Calu3 (cell line): Measurements from ENCODE around the gene UFD1. TPM values are rescaled to one million over a fixed set of nuclear protein-coding genes. Genes with fewer than 3 reads are reported as not detected.

ENCODE experiments used
- BruUV-seq: library from RNA; stranded (reverse); fragments of 400-500 nt; replicated peaks from 2 replicates; lab custom pipeline; 2021; lab: Mats Ljungman, UMichigan
- CTCF ChIA-PET: fragments of 300-600 bp; sonication (Branson Sonifier 250); formaldehyde crosslinking; loops from one replicate; lab custom pipeline; 2022; ENCODE audit warnings: antibody characterized with exemption; lab: Charles Lee
- DNase-seq: peaks from one replicate; pipeline ENCODE4 v3.0.0; 2022
- H3K27ac Mint-ChIP-seq: one replicate; pipeline ENCODE4 v1.8.0; 2022; ENCODE audit warnings: mixed read lengths; ENCODE audit not compliant: unreplicated experiment
- H3K27me3 Mint-ChIP-seq: one replicate; pipeline ENCODE4 v1.8.0; 2022; ENCODE audit warnings: mixed read lengths; ENCODE audit not compliant: unreplicated experiment
- H3K36me3 Mint-ChIP-seq: one replicate; pipeline ENCODE4 v1.8.0; 2022; ENCODE audit warnings: mild to moderate bottlenecking, moderate library complexity, mixed read lengths; ENCODE audit not compliant: insufficient read depth, unreplicated experiment
- H3K4me1 Mint-ChIP-seq: one replicate; pipeline ENCODE4 v1.8.0; 2022; ENCODE audit warnings: mild to moderate bottlenecking, low read depth, mixed read lengths; ENCODE audit not compliant: unreplicated experiment
- H3K4me3 Mint-ChIP-seq: one replicate; pipeline ENCODE4 v1.8.0; 2022; ENCODE audit warnings: mild to moderate bottlenecking, low read depth, moderate library complexity, mixed read lengths; ENCODE audit not compliant: unreplicated experiment
- H3K9me3 Mint-ChIP-seq: one replicate; pipeline ENCODE4 v1.8.0; 2022; ENCODE audit warnings: low read depth, mixed read lengths; ENCODE audit not compliant: unreplicated experiment
- CTCF ChIP-seq: fragments of 200-600 bp; IDR thresholded peaks from one replicate; pipeline ENCODE4 v1.8.0; 2022; ENCODE audit warnings: antibody characterized with exemption; ENCODE audit not compliant: unreplicated experiment
- intact Hi-C: fragments of 100-400 bp; cut with micrococcal nuclease; formaldehyde crosslinking; loops from one replicate; pipeline ENCODE4 v1.10.0; 2022; ENCODE audit not compliant: unreplicated experiment
- total RNA-seq: library from RNA; stranded (reverse); gene quantifications from 2 replicates; pipeline ENCODE4 v1.2.3, GENCODE V29; 2022

UFD1 gene
- total RNA-seq, 1 experiment from 2014 or later = 95.7 TPM

GRCh38 chr22:19471572-19471971, 7.4 kb downstream of the UFD1 start:
- Mint-ChIP-seq H3K27me3 (no peaks in the 10 kb centered on the region), H3K4me3 (no peak overlapping the region), H3K27ac (no peak overlapping the region), H3K9me3 (no peaks in the 10 kb centered on the region), H3K36me3 (peaks cover 46% of the 10 kb centered on the region), H3K4me1 (peaks cover 7% of the 10 kb centered on the region)
- intact Hi-C loops = no loop called here
- no peak for TF ChIP-seq CTCF
- BruUV-seq = no TSS peak
- CTCF ChIA-PET = no interaction called here
- no peak for DNase-seq

GRCh38 chr22:19470010-19470409, 9.0 kb downstream of the UFD1 start:
- CTCF ChIA-PET = no interaction called here
- H3K36me3 Mint-ChIP-seq = peaks cover 52% of the 10 kb centered on the region
- no TSS peak for BruUV-seq

GRCh38 chr22:19469421-19469820, 9.6 kb downstream of the UFD1 start:
- H3K9me3 Mint-ChIP-seq = no peaks in the 10 kb centered on the region
- intact Hi-C loops = no loop called here
- BruUV-seq = no TSS peak
- H3K27me3 Mint-ChIP-seq = no peaks in the 10 kb centered on the region
- H3K36me3 Mint-ChIP-seq = peaks cover 55% of the 10 kb centered on the region
- no peak overlapping the region for H3K27ac Mint-ChIP-seq
- DNase-seq = no peak
- no peaks in the 10 kb centered on the region for H3K4me1 Mint-ChIP-seq
- no peak for TF ChIP-seq CTCF
- H3K4me3 Mint-ChIP-seq = no peak overlapping the region
- CTCF ChIA-PET = no interaction called here

More at GRCh38 chr22:19470010-19470409, 9.0 kb downstream of the UFD1 start:
- no peaks in the 10 kb centered on the region for H3K9me3 Mint-ChIP-seq
- intact Hi-C loops = no loop called here
- no peak overlapping the region for H3K27ac Mint-ChIP-seq
- H3K27me3 Mint-ChIP-seq = no peaks in the 10 kb centered on the region
- H3K4me3 Mint-ChIP-seq = no peak overlapping the region
- no peaks in the 10 kb centered on the region for H3K4me1 Mint-ChIP-seq
- TF ChIP-seq CTCF = no peak
- DNase-seq = no peak

- CTCF ChIA-PET = no interaction called here
- no peak for DNase-seq
- Mint-ChIP-seq H3K36me3 (peaks cover 50% of the 10 kb centered on the region), H3K4me1 (no peaks in the 10 kb centered on the region), H3K4me3 (no peak overlapping the region), H3K27ac (no peak overlapping the region), H3K27me3 (no peaks in the 10 kb centered on the region), H3K9me3 (no peaks in the 10 kb centered on the region)
- intact Hi-C loops = no loop called here
- BruUV-seq = no TSS peak
- no peak for TF ChIP-seq CTCF
These were observed 11.1 kb downstream of the UFD1 start for GRCh38 chr22:19467912-19468311.
